ENCODE measurements around the gene CRACR2B.

CRACR2B gene

DNA sequence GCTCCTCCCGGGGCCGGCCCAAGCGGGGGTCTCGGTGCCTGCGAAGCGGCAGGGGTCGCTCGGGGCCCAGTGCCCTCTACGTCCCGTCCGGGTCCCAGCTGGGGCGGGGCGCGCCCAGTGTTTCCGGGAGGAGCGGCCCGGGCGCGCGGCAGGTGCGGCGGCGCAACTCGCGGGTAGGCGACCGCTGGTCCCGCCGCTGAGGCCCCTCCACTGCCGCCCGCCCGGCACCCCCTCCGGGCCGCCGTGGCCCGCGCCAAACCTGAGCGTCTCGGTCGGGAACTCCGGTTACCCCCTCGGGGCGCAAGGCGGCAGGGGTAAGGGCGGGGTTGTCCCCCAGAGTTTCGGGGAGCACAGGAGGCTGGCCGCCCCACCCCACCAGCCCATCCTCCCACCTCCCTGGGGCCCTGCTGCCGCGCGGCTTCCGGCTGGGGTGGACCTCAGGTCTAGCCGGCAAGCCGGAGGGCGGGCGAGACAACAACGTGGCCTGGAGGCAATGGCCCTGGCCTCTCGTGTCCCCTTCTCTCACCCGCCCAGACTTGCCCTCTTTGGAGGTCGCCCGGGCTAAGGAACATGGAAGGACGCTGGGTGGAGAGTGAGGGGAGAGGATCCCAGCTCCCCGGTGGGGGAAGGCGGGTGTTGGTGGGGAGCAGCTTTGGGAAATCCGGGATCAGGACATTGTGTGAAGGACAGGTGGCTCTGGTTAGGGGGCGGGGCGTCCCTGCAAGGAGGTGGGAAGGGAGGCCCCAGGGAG is 398 bp upstream of the CRACR2B start:
- DNase-seq, result no peak

DNA sequence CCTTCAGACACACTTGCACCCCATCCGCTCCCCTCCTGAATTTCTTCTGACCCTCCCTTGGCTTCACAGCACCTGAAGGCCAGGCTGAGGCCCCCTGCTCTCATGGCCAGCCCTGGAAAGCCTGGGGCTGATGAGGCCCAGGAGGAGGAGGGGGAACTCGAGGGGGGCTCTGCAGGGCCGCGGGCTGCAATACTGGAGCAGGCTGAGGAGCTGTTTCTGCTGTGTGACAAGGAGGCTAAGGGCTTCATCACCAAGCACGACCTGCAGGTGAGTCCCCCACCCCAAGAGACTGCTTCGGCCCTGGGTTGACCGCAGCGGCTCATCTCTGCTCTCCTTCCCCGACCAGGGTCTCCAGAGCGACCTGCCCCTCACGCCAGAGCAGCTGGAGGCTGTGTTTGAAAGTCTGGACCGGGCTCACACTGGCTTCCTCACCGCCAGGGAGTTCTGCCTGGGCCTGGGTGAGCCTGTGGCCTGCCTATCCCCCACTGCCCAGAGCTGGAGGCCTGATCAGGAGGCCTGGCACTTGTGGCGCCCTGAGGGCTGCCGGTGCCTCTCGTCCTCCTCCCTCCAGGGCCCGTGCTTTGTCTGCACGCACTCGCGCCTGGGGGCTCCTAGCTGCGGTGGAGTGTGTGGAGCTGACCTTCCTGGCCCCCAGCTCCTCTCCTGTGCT is 922 bp downstream of the CRACR2B start:
- DNase-seq, result no peak

DNA sequence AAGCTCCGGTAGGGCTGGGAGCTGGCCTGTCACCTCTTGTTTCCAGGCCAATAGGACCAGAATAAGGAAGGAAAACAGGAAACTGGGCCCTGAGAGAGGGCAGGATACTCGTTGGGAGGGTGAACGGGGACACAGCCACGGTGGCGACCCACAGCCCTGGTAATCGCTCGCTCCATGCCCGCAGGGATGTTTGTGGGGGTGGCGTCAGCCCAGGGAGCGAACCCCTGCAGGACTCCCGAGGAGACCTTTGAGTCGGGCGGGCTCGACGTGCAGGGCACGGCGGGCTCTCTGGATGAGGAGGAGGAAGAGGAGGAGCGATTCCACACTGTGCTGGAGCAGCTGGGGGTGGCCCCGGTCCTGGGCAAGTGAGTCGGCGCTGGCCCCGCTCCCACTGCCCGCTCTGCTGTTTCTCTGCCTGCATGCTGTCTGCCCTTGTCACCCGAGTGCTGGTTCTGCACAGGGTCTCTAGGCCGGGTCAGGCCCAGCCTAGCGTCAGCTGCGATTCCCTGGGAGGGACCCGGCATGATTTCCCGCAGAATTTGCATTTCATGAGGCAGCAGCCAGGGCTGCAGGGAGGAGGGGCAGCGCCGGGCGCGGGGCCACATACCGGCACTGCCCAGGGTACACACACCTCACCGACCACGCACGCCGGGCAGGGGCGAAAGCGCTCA is 1.6 kb downstream of the CRACR2B start:
- no peak for DNase-seq

DNA sequence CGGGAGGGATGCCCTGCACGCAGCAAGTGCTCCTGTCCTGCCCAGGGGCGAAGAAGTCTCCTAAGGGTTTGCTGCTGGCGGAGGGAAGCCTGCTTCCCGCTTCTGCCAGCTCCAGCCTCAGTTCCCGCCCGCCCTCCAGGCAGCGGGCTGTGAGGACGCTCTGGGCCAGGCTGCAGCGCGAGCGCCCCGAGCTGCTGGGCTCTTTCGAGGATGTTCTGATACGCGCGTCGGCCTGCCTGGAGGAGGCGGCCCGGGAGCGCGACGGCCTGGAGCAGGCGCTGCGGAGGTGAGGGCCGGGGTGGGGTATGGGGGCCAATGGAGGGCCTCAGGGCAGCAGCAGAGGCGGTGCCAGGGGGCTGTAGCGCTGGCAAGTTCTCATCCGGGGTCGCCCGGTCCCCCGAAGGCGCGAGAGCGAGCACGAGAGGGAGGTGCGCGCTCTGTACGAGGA is 2.2 kb downstream of the CRACR2B start:
- DNase-seq, result no peak

DNA sequence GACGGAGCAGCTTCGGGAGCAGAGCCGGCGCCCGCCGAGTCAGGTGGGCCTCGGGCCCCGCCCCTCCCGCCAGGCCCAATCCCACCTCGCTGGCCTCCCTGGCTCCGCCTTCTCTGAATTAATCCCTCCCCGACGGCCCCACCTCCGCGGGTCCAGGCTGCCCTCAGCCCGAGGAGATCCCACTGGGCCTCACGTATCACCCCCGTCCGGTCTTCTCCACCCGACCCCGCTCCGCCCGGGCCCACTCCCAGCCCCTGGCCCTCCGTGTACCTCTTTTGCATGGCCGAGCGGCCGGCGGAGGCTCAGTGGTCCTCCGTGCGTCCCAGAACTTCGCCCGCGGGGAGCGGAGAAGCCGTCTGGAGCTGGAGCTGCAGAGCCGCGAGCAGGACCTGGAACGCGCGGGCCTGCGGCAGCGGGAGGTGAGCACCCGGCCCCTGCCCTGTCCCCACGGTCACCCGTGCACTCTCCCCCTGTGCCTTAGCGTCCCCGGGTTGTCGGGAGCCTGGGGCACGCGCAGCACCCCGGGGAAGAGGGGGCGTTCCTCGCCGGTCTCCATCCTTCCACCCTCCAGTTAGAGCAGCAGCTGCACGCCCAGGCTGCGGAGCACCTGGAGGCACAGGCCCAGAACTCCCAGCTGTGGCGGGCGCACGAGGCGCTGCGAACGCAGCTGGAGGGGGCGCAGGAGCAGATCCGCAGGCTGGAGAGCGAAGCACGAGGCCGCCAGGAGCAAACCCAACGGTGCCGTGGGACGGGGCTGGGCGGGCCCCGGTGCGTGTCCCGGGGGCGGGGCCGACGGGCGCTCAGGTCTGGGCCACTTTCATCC is 2.8 kb downstream of the CRACR2B start:
- DNase-seq, result no peak

DNA sequence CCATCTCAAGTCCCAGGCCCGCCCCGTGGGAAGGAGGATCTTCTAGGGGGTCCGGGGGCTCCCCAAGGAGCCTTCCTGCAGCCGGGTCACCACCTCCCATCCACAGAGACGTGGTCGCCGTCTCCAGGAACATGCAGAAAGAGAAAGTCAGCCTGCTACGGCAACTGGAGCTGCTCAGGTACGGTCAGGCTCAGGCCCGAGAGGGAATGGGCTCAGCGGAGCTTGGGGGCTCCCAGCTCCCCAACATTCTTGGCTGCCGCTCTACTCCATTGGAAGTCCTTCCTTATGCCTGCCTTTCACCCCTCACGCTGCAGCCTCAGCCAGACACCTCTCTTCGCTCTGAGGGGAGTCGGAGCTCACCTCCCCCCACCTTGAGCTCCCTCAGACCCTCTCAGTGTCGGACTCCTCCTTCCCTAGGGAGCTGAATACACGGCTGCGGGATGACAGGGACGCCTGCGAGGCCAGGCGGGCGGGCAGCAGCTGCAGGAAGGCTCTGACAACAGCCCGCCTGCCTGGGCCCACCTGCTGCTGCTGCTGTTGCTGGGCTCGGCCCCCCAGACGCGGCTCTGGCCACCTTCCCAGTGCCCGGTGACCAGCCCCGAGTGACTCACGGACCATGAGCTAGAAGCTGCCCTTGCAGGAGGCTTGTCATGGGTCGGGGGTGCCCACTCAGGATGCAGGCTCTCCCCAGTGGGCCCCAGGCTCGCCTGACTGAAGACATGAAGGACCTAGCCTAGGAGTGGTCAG is 3.6 kb downstream of the CRACR2B start:
- no peak for DNase-seq

DNA sequence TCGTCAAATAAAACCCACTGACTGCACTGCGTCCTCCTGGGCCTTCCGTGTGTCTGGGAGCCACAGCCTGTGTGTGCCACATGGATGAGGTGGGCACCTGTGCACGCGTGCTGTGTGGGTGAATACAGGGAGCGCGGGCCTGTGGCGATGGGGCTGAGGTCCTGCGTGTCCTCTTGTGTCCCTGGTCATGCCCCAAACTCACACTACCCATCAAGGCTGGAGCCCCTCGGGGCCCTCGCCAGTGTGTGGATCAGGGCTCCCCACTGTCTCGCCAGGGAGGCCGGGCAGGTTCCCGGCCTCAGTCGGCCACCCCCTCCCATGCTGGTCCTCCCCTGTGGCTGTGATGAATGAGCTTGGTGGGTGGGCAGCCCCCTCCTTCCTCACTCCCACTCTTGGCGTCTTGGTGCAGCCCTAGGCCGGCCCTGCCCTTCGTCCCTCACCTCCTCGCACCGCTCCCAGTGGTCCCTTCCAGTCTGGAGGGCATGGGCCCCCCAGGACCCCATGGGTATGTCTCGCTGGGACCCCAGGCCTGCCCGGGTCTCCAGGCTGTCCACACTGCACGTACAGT is 4.3 kb downstream of the CRACR2B start:
- no peak for DNase-seq

DNA sequence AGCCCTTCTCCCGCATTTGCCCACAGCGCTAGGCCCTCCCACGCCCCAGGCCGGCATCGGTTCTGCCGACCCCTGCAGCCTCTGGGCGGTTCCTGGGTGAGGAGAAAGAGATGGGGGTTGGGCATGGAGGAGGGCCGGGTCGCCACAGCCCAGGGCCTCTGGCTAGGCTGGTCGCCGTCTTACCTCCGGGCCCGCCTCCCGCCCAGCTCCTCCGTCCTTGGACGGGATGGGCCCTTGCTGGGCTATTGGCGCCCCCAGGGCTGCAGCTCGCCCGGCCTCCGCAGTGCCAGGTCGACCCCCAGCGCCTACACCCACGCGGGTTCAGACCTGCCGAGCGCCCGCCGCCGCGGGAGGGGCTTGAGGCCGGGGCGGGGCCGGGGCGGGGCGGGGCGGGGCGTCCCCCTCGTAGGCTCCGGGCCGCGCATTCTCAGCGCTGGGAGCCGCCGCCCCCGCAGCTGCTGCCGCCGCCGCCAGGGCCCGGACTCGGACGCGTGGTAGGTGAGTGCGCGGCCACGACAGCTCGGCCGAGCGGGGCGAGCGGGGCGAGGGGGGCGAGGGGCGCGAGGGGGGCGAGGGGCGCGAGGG is 4.9 kb downstream of the CRACR2B start, which contains the start of gene CD151:
Gene CD151 (plus strand): TSS at position 424 of the 585 bp plus-strand sequence. CDS start 3,118 bp downstream, outside the sequence.
- no peak for DNase-seq

DNA sequence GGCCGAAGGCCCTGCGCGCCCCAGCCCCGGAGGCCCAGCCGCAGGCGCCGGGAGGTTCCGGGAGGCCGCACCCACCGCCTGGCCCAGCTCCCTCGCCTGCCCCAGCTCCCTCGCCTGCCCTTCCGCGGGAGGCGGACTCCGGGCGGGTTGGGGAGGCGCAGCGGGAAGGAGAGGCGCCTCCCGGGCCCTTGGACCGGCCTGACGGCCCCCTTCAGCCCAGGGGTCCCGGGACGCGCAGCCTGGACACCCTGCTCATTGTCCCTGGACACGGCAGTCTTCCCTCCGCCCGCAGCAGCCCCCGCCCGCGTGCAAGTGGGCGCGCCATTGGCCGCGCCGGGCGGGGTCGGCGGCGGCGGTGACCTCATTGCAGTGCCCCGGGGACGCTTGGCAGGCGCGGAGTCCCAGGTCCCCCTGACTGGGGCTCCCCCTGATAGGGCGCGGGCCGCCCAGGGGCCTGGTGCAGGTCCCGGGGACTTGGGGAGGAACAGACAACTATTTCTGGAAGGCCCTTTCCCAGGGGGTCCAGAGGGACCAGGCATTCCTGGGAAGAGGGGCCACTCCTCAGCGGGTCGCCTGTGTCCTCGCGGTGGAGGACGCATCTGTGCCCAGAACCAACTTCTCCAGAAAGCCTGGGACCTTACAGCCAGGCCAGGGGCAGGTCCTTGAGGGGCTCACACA is 5.5 kb downstream of the CRACR2B start:
- DNase-seq, result no peak

DNA sequence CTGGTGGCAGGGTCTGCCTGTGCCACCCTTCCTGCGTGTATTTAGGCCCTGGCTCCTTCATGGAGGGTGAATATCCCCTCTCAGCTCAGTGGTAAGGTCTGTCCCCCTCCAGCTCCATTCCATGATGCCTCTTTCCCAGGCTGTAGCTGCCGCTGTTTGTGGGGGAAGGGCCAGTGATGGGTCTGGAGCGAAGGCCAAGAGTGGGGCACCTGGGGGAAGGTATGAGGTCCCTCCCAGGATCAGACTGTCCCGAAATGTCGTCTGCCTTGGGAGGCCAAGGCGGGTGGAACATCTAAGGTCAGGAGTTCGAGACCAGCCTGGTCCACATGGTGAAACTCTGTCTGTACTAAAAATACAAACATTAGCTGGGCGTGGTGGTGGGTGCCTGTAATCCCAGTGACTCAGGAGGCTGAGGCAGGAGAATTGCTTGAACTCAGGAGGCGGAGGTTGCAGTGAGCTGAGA is 6.2 kb downstream of the CRACR2B start:
- DNase-seq, result no peak

DNA sequence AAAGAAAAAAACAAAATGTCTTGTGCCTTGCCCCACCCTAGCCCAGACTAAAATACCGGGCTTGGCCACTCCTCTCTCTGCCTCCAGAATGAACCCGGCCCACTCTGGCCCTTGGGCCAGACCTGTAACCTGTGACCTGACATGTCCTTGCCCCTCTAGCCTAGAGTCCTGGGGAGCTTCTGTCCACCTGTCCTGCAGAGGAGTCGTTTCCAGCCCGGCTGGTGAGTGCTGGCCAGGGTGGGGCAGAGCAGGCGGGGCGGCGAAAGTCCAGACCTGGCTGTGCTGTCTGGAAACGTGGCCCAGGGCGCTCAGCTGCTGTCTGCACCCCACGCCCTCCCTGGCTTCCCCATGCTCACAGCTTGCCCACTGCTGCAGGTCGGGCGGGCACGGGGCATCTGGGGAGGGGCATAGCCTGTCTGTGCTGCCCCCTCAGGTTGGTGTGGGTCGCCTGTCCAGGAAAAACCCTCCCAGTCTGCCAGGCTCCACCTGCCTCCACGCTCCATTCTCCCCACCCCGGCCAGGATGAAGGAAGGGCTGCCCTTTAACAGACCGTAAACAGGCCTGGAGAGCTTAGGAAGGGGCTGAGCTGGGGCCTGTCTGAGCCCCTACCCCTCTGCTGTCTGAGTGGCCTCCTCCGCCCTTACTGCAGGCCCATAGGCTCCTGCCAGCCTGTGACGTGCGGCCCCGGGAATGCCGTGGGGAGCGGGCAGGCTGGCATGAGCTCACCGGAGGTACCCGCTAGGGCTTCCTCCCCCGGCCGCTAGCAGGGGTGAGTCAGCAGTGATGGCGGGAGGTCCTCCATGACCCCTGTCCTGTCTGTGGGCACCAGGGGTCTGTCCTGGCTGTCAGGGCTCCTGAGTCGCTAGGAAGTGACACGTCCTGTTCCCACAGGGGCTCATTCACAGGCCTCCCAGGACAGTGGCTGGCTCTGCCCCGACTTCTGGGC is 6.9 kb downstream of the CRACR2B start:
- no peak for DNase-seq

DNA sequence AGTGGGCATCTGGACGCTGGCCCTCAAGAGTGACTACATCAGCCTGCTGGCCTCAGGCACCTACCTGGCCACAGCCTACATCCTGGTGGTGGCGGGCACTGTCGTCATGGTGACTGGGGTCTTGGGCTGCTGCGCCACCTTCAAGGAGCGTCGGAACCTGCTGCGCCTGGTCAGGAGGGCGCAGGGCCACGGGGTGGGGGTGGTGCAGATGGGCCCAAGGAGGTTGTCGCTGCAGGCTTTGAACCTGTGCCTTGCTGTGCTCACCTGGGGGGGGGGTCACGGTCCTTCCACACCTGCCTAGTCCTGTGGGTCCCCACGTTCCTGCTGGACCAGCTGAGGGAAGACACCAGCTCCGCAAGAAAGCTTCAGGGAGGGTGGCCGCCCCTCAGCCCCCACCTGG is 8.6 kb downstream of the CRACR2B start:
- no peak for DNase-seq

DNA sequence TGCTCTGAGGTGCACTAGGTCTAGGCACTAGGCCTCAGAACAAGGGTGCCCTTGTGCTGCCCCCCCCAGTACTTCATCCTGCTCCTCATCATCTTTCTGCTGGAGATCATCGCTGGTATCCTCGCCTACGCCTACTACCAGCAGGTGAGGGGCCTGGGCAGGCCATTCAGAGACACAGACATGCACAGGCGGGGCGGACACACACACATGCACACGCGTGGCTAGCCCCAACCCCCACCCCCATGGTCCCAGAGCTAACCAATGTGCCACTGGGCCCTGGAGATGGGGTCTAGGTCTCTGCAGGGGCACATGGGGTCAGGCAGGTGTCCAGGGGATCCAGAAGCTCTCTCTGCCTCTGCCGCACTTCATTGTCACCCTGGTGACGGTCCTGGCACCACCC is 9.0 kb downstream of the CRACR2B start:
- DNase-seq, result no peak

DNA sequence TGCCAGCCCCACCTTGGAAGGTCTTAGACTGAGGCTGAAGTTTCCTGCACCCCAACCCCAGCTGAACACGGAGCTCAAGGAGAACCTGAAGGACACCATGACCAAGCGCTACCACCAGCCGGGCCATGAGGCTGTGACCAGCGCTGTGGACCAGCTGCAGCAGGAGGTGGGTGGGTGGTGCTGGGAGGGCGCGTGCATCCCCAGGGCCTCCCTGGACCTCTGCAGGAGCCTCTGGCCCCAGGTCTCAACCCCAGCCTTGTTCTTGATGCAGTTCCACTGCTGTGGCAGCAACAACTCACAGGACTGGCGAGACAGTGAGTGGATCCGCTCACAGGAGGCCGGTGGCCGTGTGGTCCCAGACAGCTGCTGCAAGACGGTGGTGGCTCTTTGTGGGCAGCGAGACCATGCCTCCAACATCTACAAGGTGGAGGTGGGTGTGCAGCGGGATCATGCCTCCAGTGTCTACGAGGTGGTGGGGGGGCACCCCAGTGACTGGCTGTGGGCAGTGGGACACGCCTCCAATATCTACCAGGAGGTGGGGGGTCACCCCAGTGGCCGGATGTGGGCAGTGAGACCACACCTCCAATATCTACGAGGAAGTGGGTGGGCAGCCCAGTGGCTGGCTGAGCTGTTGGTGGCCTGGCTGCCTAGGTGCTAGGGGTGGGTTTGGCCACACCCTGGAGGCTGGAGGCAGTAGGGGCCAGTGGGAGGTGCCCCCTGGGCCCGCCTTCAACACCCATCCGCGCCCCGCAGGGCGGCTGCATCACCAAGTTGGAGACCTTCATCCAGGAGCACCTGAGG is 9.7 kb downstream of the CRACR2B start:
- DNase-seq, result no peak

DNA sequence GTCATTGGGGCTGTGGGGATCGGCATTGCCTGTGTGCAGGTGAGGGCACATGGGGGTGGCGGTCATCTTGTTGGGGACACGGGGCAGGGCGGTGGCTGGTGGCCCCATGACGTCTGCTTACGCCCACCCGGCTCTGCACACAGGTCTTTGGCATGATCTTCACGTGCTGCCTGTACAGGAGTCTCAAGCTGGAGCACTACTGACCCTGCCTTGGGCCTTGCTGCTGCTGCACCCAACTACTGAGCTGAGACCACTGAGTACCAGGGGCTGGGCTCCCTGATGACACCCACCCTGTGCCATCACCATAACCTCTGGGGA is 10.2 kb downstream of the CRACR2B start:
- DNase-seq, result no peak

DNA sequence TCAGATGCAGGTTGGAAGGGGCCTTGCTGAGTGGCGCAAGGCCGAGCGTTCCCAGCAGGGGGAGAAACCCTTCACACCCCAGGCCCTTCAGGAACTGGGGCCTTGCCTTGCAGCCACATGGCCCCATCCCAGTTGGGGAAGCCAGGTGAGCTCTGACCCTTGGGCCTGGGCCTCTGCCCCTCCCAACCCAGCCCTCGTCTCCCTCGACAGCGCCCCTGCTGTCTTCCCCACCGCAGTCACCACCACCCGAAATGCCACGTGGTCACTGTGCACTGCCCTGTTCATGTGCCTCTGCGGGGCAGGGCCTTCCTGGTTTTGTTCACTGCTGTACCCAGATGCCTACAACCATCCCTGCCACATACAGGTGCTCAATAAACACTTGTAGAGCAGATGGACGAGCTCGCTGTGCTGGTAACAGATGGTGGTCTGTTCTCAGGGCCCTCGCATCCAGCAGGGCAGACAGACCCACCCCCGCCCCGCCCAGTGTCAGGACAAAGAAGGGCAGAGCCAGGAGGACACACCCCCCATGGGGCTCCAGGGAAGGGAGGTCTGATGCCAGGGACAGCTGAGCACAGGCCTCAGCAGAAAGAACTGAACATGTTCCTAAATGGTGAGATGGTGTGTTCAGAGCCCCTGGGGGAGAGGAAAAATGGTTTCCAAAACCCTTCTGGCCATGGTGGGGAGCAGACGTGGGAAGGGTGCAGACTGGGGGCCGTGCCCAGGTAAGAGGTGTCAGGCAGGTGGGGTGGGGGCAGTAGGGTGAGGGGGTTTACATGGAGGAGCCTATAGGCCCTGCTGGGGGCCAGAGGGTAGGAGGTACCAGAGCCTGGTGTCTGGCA is 10.9 kb downstream of the CRACR2B start:
- DNase-seq, result no peak

DNA sequence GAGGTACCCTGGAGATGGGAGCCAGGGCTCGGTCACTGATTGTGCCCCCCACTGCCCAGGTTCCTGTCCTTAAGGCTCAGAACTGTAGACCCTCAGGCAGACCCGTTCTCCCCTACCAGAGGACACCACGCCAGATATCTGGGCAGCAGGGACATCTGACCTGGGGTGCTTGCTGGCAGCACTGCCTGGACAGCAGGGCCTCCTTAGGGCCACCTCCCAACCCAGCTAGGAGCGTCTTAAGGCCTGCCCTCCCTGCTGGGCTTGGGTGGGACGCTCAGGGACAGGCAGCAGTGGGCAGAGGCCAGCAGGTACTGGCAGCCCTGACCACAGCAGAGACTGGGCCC is 11.5 kb downstream of the CRACR2B start:
- DNase-seq, result no peak
